ENCODE data around the gene RUVBL2. TPM values are rescaled to one million over a fixed set of nuclear protein-coding genes. Genes with fewer than 3 reads are reported as not detected.
A peak's percentile ranks its signal among the peaks of the same experiment; 100 is the strongest.

Gene RUVBL2
- total RNA-seq, 1 donor from 2014 or later = 62.2 TPM

DNA sequence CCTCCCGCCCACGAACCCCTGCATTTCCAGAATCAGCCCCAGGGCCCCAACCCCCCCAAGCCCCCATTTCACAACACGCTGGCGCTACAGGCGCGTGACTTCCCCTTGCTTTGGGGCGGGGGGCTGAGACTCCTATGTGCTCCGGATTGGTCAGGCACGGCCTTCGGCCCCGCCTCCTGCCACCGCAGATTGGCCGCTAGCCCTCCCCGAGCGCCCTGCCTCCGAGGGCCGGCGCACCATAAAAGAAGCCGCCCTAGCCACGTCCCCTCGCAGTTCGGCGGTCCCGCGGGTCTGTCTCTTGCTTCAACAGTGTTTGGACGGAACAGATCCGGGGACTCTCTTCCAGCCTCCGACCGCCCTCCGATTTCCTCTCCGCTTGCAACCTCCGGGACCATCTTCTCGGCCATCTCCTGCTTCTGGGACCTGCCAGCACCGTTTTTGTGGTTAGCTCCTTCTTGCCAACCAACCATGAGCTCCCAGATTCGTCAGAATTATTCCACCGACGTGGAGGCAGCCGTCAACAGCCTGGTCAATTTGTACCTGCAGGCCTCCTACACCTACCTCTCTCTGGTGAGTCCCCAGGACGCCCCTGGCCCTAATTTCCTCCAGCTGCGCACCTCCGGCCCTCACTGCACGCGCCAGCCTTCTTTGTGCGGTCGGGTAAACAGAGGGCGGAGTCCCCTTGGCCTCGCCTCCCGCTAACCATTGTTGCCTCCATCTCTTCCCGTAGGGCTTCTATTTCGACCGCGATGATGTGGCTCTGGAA lies 28.5 kb upstream of the RUVBL2 start, which contains the start of gene FTL:
TSS of gene FTL (plus strand) at position 270 of the 766 bp plus-strand sequence. CDS start at position 469, 199 bp downstream.
- DNase-seq (ENCODE audit: low spot score in 2 of 2, unreplicated experiment in 2 of 2) = peak; percentile 90 to 96
- TF ChIP-seq, protein P1, sequence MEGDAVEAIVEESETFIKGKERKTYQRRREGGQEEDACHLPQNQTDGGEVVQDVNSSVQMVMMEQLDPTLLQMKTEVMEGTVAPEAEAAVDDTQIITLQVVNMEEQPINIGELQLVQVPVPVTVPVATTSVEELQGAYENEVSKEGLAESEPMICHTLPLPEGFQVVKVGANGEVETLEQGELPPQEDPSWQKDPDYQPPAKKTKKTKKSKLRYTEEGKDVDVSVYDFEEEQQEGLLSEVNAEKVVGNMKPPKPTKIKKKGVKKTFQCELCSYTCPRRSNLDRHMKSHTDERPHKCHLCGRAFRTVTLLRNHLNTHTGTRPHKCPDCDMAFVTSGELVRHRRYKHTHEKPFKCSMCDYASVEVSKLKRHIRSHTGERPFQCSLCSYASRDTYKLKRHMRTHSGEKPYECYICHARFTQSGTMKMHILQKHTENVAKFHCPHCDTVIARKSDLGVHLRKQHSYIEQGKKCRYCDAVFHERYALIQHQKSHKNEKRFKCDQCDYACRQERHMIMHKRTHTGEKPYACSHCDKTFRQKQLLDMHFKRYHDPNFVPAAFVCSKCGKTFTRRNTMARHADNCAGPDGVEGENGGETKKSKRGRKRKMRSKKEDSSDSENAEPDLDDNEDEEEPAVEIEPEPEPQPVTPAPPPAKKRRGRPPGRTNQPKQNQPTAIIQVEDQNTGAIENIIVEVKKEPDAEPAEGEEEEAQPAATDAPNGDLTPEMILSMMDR (IDR thresholded peaks at IDR 0.05; ENCODE audit: unreplicated experiment) = no peak
- H3K4me1 Mint-ChIP-seq = peaks cover 43% of the 10 kb centered on the region
- H3K4me3 Mint-ChIP-seq = peak within 1 kb of the TSS; percentile 100
- H3K27me3 Mint-ChIP-seq (ENCODE audit: low read depth) = no peaks in the 10 kb centered on the region
- H3K36me3 Mint-ChIP-seq = peaks cover 23% of the 10 kb centered on the region
- no peaks in the 10 kb centered on the region for H3K9me3 Mint-ChIP-seq
- peak within 1 kb of the TSS; percentile 100 for H3K27ac Mint-ChIP-seq

DNA sequence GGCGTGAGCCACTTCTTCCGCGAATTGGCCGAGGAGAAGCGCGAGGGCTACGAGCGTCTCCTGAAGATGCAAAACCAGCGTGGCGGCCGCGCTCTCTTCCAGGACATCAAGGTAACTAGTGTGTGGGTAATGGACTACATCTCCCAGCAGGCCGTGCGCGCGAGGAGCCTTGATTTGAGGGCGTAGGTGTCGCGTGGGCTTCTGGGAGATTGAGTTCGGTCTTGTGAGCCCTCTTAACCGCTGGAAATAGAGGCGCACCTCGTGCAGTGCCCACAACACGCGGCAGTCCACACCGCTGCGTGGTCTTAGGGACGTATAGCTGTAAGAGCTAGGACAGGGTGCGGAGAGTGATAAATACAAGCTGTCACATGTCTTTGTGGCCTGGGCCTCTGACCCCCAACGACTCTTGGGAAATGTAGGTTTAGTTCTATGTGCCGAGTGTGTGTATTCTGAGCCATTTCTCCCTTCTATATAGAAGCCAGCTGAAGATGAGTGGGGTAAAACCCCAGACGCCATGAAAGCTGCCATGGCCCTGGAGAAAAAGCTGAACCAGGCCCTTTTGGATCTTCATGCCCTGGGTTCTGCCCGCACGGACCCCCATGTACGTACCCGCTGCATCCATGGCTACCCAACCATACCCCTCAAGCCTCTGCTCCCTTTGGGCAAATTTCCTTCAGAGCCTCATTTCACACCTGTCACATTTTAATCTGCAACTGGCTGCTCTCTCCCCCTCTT lies 27.7 kb upstream of the RUVBL2 start:
- H3K27ac Mint-ChIP-seq = peak overlapping the region; percentile 100
- TF ChIP-seq, protein P1 (IDR thresholded peaks at IDR 0.05; ENCODE audit: unreplicated experiment) = no peak
- peaks cover 43% of the 10 kb centered on the region for H3K4me1 Mint-ChIP-seq
- no peaks in the 10 kb centered on the region for H3K9me3 Mint-ChIP-seq
- peak; percentile 75 to 88 for DNase-seq (ENCODE audit: low spot score in 2 of 2, unreplicated experiment in 2 of 2)
- H3K36me3 Mint-ChIP-seq = peaks cover 24% of the 10 kb centered on the region
- peak overlapping the region; percentile 100 for H3K4me3 Mint-ChIP-seq
- H3K27me3 Mint-ChIP-seq (ENCODE audit: low read depth) = no peaks in the 10 kb centered on the region

DNA sequence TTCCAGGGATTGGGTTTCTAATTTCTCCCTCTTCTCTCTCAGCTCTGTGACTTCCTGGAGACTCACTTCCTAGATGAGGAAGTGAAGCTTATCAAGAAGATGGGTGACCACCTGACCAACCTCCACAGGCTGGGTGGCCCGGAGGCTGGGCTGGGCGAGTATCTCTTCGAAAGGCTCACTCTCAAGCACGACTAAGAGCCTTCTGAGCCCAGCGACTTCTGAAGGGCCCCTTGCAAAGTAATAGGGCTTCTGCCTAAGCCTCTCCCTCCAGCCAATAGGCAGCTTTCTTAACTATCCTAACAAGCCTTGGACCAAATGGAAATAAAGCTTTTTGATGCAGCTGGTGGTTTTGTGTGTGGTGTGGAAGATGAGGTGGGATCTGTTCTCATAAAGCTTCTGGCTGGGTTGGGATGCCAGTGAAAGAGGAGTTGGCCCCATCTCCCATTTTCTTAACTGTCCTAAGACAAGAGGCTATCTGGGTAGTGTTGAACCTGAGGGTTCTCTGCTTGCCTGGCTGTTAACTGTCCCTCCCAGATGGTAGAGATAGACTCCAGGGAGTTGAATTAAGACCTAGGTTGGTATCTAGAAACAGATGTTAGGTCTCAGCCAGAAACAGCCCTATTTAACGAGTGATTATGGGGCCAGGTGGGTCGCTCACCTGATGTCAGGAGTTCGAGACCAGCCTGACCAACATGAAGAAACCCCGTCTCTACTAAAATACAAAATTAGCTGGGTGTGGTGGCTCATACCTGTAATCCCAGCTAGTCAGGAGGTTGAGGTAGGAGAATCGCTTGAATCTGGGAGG lies 26.9 kb upstream of the RUVBL2 start:
- H3K27me3 Mint-ChIP-seq (ENCODE audit: low read depth) = no peaks in the 10 kb centered on the region
- peaks cover 25% of the 10 kb centered on the region for H3K36me3 Mint-ChIP-seq

DNA sequence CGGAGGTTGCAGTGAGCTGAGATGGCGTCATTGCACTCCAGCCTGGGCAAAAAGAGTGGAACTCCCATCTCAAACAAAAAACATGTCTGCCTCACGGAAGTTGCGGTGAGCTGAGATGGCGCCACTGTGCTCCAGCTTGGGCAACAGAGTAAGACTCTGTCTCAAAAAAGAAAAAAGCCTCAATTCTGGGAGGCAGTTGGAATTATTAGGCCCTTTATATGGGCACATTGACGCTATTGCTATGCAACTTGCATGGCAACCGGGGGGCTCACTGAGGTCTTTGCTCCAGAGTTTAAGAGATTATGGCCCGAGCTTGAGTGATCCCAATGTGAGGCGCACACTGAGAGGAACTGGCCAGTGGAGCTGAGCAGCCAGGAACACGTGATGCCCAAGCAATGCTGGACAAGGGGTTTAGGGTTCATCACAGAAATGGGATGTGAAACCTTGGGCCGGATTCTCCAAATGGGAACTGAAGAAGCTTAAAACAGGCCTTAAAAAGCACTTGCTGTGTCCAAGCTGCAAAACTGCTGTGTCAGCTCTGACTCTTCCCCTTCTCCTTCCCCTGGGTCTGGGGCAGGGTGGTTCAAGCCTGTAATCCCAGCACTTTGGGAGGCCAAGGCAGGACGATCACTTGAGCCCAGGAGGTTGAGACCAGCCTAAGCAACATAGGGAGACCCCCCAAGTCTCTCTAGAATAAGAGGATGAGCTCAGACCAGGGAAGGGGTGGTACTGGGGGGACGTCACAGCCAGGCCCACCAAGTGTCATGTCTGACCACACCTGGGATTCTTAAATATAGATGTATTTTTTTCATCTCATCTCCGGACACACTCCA lies 26.1 kb upstream of the RUVBL2 start:
- H3K27ac Mint-ChIP-seq = peak overlapping the region; percentile 35
- TF ChIP-seq, protein P1 (IDR thresholded peaks at IDR 0.05; ENCODE audit: unreplicated experiment) = no peak
- peaks cover 34% of the 10 kb centered on the region for H3K4me1 Mint-ChIP-seq
- no peaks in the 10 kb centered on the region for H3K9me3 Mint-ChIP-seq
- H3K36me3 Mint-ChIP-seq = peaks cover 25% of the 10 kb centered on the region
- H3K27me3 Mint-ChIP-seq (ENCODE audit: low read depth) = no peaks in the 10 kb centered on the region
- H3K4me3 Mint-ChIP-seq = peak overlapping the region; percentile 100
- no peak for DNase-seq (ENCODE audit: low spot score in 2 of 2, unreplicated experiment in 2 of 2)

More for the DNA sequence above, 26.9 kb upstream of the RUVBL2 start:
- Mint-ChIP-seq H3K4me1 (peaks cover 41% of the 10 kb centered on the region), H3K27ac (peak overlapping the region; percentile 100), H3K9me3 (no peaks in the 10 kb centered on the region), H3K4me3 (peak overlapping the region; percentile 100)
- TF ChIP-seq, protein P1 (IDR thresholded peaks at IDR 0.05; ENCODE audit: unreplicated experiment) = no peak
- DNase-seq (ENCODE audit: low spot score in 2 of 2, unreplicated experiment in 2 of 2) = no peak
